Glutamatergic neuron (in vitro differentiated cells): ENCODE measurements around the gene COX4I1. TPM values are rescaled to one million over a fixed set of nuclear protein-coding genes. Genes with fewer than 3 reads are reported as not detected.

Experiments
- DNase-seq: peaks from one replicate; pipeline ENCODE4 v3.0.0; 2022
- H3K27ac Mint-ChIP-seq: one replicate; pipeline ENCODE4 v1.8.0; 2020; ENCODE audit warnings: mild to moderate bottlenecking, mixed read lengths, inconsistent platforms; ENCODE audit not compliant: unreplicated experiment
- H3K27me3 Mint-ChIP-seq: one replicate; pipeline ENCODE4 v1.8.0; 2020; ENCODE audit warnings: mild to moderate bottlenecking, moderate library complexity, mixed read lengths, inconsistent platforms; ENCODE audit not compliant: unreplicated experiment
- H3K36me3 Mint-ChIP-seq: one replicate; pipeline ENCODE4 v1.8.0; 2020; ENCODE audit warnings: mild to moderate bottlenecking, mixed read lengths, inconsistent platforms; ENCODE audit not compliant: unreplicated experiment
- H3K4me1 Mint-ChIP-seq: one replicate; pipeline ENCODE4 v1.8.0; 2020; ENCODE audit warnings: mild to moderate bottlenecking, low read depth, mixed read lengths, inconsistent platforms; ENCODE audit not compliant: unreplicated experiment
- H3K4me3 Mint-ChIP-seq: one replicate; pipeline ENCODE4 v1.8.0; 2020; ENCODE audit warnings: mild to moderate bottlenecking, mixed read lengths, inconsistent platforms; ENCODE audit not compliant: unreplicated experiment
- H3K9me3 Mint-ChIP-seq: one replicate; pipeline ENCODE4 v1.8.0; 2020; ENCODE audit warnings: mild to moderate bottlenecking, moderate library complexity, mixed read lengths, inconsistent platforms; ENCODE audit not compliant: unreplicated experiment
- CTCF ChIP-seq: fragments of 200-600 bp; sonication (generic); IDR thresholded peaks from one replicate; pipeline ENCODE4 v1.5.0; 2021; ENCODE audit not compliant: partially characterized antibody, unreplicated experiment
- total RNA-seq: library from RNA; stranded (reverse); fragmentation: NEBNext Ultra II Directional; extraction: Animal tissue kit (Norgen Biotek cat#: 25700); gene quantifications from one replicate; pipeline ENCODE4 v1.2.1, GENCODE V29; 2021; ENCODE audit not compliant: unreplicated experiment

COX4I1 gene
- total RNA-seq, 1 donor from 2014 or later, result 544 TPM

- Mint-ChIP-seq H3K9me3 (no peaks in the 10 kb centered on the region), H3K4me1 (no peaks in the 10 kb centered on the region), H3K36me3 (no peaks in the 10 kb centered on the region), H3K27ac (no peak overlapping the region), H3K27me3 (peaks cover 6% of the 10 kb centered on the region), H3K4me3 (no peak overlapping the region)
- no peak for TF ChIP-seq CTCF
- no peak for DNase-seq
These were observed 18.3 kb upstream of the COX4I1 start for GRCh38 chr16:85781156-85781555.

DNA sequence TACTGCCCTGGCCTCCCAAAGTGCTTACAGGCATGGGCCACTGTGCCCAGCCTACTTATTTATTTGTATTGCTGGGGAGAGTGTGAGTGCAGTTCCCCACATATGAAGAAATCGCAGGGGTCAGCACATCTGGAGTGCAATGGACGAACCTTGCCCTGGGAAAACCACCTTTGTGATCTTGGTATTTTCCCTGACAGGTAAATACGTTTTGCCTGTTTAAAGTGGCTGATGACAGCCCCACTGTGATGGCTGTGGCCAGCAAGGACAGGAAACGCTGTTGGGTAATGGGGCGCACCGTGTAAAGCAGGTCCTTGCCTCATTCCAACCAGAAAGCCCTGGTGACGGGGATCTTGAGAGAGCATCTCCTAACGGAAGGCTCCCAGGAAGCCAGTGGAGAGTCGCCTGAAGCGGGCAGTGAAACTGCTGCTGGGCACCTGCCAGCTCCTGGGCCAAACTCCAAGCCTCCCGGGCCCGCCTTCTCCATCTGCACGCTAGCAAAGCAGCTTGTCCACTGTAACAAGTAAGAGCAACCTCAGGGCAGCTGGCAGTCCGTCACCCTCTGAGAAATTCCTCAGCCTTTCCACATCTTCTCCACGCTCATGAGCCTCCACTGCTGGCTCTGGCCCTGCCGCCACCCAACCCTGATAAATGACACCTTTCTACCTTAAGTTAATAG lies 17.7 kb upstream of the COX4I1 start:
- Mint-ChIP-seq H3K36me3 (no peaks in the 10 kb centered on the region), H3K4me1 (no peaks in the 10 kb centered on the region), H3K27me3 (peaks cover 6% of the 10 kb centered on the region), H3K4me3 (no peak overlapping the region), H3K9me3 (no peaks in the 10 kb centered on the region), H3K27ac (no peak overlapping the region)
- no peak for DNase-seq
- no peak for TF ChIP-seq CTCF

DNA sequence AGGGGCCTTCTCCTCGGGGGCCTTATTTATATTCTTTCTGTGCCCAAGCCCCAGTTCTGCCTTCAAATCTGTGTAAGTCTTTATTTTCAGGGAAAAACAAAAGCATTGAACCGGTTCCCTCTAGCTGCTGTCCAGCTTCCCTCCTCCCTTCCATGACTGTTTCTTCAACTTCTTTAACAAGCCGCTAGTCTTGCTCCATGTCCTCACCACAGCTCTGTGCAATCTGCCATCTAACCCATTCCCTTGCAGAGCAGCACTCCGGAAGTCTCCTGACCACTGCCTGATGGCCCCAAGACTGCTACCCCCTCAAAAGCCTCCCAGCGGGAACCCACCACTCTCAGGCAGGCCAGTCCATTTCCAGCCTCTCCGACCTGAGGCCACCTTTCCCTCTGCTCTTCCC lies 17.0 kb upstream of the COX4I1 start:
- no peak for DNase-seq

DNA sequence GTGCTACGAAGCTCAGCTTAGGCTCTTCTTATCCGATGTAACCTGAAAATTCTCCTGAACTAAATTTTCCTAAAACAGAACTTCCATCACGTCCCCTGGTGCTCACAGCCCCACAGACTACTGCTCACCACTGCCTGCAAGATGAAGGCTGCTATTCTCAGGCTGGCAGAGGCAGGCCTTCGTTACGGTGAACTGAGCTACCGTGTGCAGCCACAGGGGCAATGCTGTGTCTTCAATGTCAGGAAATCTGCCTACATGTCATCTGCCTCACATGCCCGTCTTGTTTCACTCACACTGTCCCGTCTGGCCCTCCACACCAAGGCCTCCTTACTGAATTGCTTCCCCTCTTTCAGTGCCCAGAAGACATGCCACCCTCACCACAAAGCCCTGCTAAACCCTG lies 16.1 kb upstream of the COX4I1 start:
- no peak for DNase-seq
- no peak for TF ChIP-seq CTCF
- H3K9me3 Mint-ChIP-seq, result no peaks in the 10 kb centered on the region
- no peak overlapping the region for H3K4me3 Mint-ChIP-seq
- no peaks in the 10 kb centered on the region for H3K4me1 Mint-ChIP-seq
- no peaks in the 10 kb centered on the region for H3K36me3 Mint-ChIP-seq
- no peak overlapping the region for H3K27ac Mint-ChIP-seq
- H3K27me3 Mint-ChIP-seq, result peaks cover 6% of the 10 kb centered on the region

More for the DNA sequence above, 17.0 kb upstream of the COX4I1 start:
- Mint-ChIP-seq H3K4me3 (no peak overlapping the region), H3K27me3 (peaks cover 6% of the 10 kb centered on the region), H3K36me3 (no peaks in the 10 kb centered on the region), H3K4me1 (no peaks in the 10 kb centered on the region), H3K9me3 (no peaks in the 10 kb centered on the region), H3K27ac (peak overlapping the region; percentile 7)
- no peak for TF ChIP-seq CTCF

- Mint-ChIP-seq H3K27me3 (peaks cover 6% of the 10 kb centered on the region), H3K4me3 (no peak overlapping the region), H3K27ac (no peak overlapping the region), H3K9me3 (no peaks in the 10 kb centered on the region), H3K4me1 (no peaks in the 10 kb centered on the region), H3K36me3 (no peaks in the 10 kb centered on the region)
- TF ChIP-seq CTCF, result no peak
- no peak for DNase-seq
These were observed 14.7 kb upstream of the COX4I1 start for GRCh38 chr16:85784813-85785212.
